ENCODE data around the gene ESR2.

The ESR2 gene

GRCh38 chr14:64293976-64294671 is at the start of gene ESR2:
ESR2 (minus strand) TSS chr14:64294371; CDS start chr14:64282985, 11,386 bp downstream.
- Histone ChIP-seq H2AFZ (peak within 1 kb of the TSS; percentile 78), H3K4me2 (ENCODE audit: low read length) (peak within 1 kb of the TSS; percentile 86), H3K79me2 (no peaks in the 10 kb centered on the region), H3K4me3 (ENCODE audit: low read depth, low read length) (peak within 1 kb of the TSS; percentile 47), H3K27me3 (ENCODE audit: control insufficient read depth, insufficient read depth, low read length) (no peaks in the 10 kb centered on the region), H3K36me3 (ENCODE audit: control insufficient read depth, insufficient read depth, low read length) (no peaks in the 10 kb centered on the region), H3K9me3 (ENCODE audit: control insufficient read depth, low read length) (no peaks in the 10 kb centered on the region), H3K4me1 (peaks cover 4% of the 10 kb centered on the region), H3K27ac (no peak within 1 kb of the TSS), H3K9ac (no peak within 1 kb of the TSS)
- no peak for TF ChIP-seq CTCF (IDR thresholded peaks at IDR 0.05)

- H3K4me3 ChIP-seq (ENCODE audit: low read depth, low read length): no peak overlapping the region
- no peak overlapping the region for H2AFZ ChIP-seq
- TF ChIP-seq CTCF (IDR thresholded peaks at IDR 0.05): no peak
- H3K4me2 ChIP-seq (ENCODE audit: low read length): no peak overlapping the region
- H3K27ac ChIP-seq: no peak overlapping the region
- no peak overlapping the region for H3K9ac ChIP-seq
- H3K27me3 ChIP-seq (ENCODE audit: control insufficient read depth, insufficient read depth, low read length): no peaks in the 10 kb centered on the region
- no peaks in the 10 kb centered on the region for H3K79me2 ChIP-seq
- peaks cover 3% of the 10 kb centered on the region for H3K4me1 ChIP-seq
- H3K9me3 ChIP-seq (ENCODE audit: control insufficient read depth, low read length): no peaks in the 10 kb centered on the region
- no peaks in the 10 kb centered on the region for H3K36me3 ChIP-seq (ENCODE audit: control insufficient read depth, insufficient read depth, low read length)
These were observed 46.5 kb upstream of the ESR2 start for GRCh38 chr14:64340560-64341196.

- no peaks in the 10 kb centered on the region for H3K9me3 ChIP-seq (ENCODE audit: control insufficient read depth, low read length)
- H2AFZ ChIP-seq: peak overlapping the region; percentile 97
- H3K79me2 ChIP-seq: no peaks in the 10 kb centered on the region
- H3K4me2 ChIP-seq (ENCODE audit: low read length): peak overlapping the region; percentile 99
- H3K4me1 ChIP-seq: peaks cover 3% of the 10 kb centered on the region
- no peak overlapping the region for H3K9ac ChIP-seq
- H3K27me3 ChIP-seq (ENCODE audit: control insufficient read depth, insufficient read depth, low read length): no peaks in the 10 kb centered on the region
- H3K4me3 ChIP-seq (ENCODE audit: low read depth, low read length): peak overlapping the region; percentile 88
- no peak for TF ChIP-seq CTCF (IDR thresholded peaks at IDR 0.05)
- peak overlapping the region; percentile 92 for H3K27ac ChIP-seq
- H3K36me3 ChIP-seq (ENCODE audit: control insufficient read depth, insufficient read depth, low read length): no peaks in the 10 kb centered on the region
These were observed 44.6 kb upstream of the ESR2 start for GRCh38 chr14:64338616-64339316.

DNA sequence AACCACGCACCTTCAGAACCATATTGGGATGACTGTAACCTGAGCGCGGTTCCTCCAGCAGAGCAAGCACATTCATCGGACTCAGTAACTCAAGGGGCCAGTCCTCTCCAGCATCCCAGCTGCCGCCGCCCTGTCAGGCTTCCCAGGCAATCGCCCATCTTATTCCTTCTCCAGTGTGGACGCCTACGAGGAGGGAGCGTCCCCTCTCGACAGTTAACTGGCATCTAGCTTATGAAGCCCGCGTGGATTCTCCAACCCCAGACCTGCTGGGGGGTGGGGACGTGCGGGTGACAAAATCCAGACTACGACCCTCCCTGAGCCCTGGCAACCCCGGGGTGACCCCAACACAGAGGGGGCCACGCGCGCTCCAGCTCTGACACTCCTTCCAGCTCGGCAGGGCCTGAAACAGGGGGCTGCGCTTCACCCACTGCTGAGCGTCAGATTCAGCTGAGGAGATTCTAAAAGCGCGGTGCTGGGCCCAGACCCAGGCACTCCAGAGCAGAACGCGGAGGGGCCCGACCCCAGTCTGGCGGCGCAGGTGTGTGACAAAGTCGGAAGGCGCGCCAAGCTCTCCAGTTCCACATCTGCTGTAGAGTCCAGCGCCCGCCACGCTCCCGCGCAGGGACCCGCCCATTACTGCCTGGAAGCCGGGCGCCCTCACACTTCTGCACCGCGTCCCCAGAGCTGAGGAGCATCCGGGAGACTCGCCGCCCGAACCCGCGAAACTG is 43.9 kb upstream of the ESR2 start:
- peak overlapping the region; percentile 88 for H3K4me3 ChIP-seq (ENCODE audit: low read depth, low read length)
- H3K9me3 ChIP-seq (ENCODE audit: control insufficient read depth, low read length): no peaks in the 10 kb centered on the region
- H3K27ac ChIP-seq: peak overlapping the region; percentile 92
- peak overlapping the region; percentile 99 for H3K4me2 ChIP-seq (ENCODE audit: low read length)
- peak overlapping the region; percentile 75 for H3K9ac ChIP-seq
- no peaks in the 10 kb centered on the region for H3K27me3 ChIP-seq (ENCODE audit: control insufficient read depth, insufficient read depth, low read length)
- H2AFZ ChIP-seq: peak overlapping the region; percentile 89
- no peaks in the 10 kb centered on the region for H3K79me2 ChIP-seq
- H3K36me3 ChIP-seq (ENCODE audit: control insufficient read depth, insufficient read depth, low read length): no peaks in the 10 kb centered on the region
- TF ChIP-seq CTCF (IDR thresholded peaks at IDR 0.05): peak; percentile 23
- peaks cover 3% of the 10 kb centered on the region for H3K4me1 ChIP-seq
